NCI-H2227 (cell line): ENCODE data around the gene KICS2.
A peak's percentile ranks its signal among the peaks of the same experiment; 100 is the strongest.
"Not testable (repeated sequence)": the region's sequence is repeated elsewhere in the genome, so short reads cannot be mapped to it uniquely, and the experiment has no call there.

Experiments used
- DNase-seq: peaks from one replicate; lab custom pipeline; 2025; ENCODE audit not compliant: unreplicated experiment; lab: John Stamatoyannopoulos, UW

KICS2 gene

DNA sequence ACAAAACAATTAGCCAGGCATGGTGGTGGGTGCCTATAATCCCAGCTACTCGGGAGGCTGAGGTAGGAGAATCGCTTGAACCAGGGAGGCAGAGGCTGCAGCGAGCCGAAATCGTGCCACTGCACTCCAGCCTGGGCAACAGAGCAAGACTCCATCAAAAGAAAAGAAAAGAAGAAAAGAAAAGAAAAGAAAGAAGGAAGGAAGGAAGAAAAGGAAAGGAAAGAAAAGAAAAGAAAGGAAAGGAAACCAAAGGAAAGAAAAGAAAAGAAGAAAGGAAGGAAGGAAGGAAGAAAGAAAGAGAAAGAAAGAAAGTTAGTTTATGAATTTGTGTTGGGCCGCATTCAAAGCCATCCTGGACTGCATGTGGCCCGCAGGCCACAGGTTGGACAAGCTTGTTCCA lies 4.5 kb downstream of the KICS2 start:
- DNase-seq: not testable (repeated sequence)

DNA sequence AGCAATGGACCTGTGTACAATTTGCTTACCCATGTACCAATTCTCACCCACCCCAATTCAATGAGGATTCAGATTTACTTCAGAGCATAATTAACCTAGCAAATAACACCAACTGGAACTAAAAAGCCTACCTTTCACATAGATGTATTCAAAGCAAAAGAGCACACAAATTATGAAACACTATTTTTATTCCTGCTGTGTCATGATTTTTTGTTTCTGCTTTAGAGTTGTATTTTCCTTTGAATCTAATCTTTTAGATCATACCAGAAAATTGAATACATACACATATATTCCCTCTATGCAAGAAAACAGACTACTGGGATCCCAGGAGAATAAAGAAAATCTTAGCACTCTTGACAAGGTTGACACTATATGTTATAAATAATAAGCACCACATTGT lies 5.9 kb downstream of the KICS2 start:
- no peak for DNase-seq

DNA sequence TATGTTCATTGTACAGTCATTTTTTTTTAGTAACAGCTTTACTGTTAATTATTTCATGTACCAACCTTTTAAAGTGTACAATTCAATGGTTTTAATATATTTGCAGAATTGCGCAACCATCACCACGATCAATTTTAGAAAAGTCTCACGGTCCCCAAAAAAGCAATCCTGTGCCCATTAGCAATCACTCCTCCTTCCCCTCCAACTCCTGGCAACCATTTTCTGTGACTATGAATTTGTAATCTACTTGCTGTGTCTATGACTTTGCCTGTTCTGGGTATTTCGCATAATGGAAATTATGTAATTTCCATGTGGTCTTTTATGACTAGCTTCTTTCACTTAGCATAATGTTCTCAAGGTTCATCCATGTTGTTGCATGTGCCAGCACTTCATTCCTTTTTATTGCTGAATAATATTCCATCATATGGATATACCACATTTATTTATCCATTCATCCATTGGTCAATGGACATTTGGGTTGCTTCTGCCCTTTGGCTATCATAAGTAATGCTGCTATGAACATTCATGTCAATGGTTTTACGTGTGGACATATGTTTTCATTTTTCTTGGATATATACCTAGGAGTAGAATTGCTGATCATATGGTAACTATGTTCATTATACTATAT lies 9.9 kb downstream of the KICS2 start:
- no peak for DNase-seq

DNA sequence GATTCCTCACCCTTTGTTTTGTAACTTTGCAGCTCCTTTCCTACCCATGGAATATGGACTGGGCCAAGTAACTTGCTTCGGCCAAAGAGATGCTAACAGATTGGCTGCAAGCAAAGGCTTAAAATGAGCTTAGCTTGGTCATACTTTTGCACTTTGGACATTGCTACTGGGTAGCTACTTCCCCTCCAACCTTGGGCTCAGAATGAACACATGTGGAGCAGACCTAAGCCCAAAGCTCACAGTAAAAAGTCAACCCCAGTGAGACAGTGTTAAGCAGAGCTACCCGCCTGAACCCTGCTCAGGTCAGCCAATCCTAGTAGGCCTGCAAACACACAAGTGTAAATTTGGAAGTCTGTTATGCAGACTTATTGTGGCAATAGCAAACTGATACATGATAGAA lies 14.6 kb downstream of the KICS2 start:
- no peak for DNase-seq

DNA sequence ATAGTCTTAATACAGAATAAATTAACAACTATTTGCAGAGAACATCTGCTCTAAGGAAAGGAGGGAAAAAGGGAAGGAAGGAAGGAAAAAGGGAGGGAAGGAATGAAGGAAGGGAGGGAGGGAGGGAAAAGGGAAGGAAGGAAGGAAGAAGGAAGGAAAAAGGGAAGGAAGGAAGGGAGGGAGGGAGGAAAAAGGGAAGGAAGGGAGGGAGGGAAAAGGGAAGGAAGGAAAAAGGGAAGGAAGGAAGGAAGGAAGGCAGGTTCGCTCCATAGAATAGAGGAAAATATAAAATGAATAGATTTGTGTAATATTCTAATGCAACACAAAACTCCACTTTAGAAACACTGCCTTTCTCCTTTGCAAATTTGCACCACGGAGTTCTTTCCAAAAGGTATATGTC lies 16.6 kb downstream of the KICS2 start:
- no peak for DNase-seq

DNA sequence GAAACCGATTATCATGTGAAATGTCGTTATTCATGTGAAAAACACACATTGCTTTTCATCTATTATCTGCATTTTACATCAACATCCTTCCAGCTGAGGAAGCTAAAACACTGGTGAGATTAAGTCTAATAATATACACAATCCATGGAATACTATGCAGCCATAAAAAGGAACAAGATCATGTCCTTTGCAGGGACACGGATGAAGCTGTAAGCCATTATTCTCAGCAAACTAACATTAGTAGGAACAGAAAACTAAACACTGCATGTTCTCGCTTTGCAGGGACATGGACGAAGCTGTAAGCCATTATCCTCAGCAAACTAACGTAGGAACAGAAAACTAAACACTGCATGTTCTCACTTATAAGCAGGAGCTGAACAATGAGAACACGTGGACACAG lies 18.3 kb downstream of the KICS2 start:
- no peak for DNase-seq

DNA sequence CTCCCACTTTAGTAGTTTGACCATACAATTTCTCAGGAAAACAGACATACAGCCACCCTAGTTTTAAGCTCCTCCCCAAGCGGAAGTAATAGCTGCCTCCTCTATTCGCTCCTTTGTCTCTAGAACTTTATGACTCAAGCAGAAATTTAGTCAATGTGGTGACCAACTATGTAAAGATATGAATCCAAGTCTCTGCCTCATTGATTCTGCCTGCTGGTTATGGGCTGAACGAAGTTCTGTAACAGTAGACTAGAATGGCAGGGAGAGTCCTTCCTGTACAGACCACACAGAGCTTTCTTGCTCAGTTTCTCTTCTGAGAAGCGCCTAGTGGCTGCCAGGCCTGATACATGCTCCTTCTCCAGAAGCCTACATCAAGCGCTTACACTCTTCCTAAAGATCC lies 19.1 kb downstream of the KICS2 start:
- no peak for DNase-seq

DNA sequence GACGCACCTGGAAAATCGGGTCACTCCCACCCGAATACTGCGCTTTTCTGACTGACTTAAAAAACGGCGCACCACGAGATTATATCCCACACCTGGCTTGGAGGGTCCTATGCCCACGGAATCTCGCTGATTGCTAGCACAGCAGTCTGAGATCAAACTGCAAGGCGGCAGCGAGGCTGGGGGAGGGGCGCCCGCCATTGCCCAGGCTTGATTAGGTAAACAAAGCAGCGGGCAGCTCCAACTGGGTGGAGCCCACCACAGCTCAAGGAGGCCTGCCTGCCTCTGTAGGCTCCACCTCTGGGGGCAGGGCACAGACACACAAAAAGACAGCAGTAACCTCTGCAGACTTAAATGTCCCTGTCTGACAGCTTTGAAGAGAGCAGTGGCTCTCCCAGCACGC lies 26.3 kb downstream of the KICS2 start:
- DNase-seq: not testable (repeated sequence)

DNA sequence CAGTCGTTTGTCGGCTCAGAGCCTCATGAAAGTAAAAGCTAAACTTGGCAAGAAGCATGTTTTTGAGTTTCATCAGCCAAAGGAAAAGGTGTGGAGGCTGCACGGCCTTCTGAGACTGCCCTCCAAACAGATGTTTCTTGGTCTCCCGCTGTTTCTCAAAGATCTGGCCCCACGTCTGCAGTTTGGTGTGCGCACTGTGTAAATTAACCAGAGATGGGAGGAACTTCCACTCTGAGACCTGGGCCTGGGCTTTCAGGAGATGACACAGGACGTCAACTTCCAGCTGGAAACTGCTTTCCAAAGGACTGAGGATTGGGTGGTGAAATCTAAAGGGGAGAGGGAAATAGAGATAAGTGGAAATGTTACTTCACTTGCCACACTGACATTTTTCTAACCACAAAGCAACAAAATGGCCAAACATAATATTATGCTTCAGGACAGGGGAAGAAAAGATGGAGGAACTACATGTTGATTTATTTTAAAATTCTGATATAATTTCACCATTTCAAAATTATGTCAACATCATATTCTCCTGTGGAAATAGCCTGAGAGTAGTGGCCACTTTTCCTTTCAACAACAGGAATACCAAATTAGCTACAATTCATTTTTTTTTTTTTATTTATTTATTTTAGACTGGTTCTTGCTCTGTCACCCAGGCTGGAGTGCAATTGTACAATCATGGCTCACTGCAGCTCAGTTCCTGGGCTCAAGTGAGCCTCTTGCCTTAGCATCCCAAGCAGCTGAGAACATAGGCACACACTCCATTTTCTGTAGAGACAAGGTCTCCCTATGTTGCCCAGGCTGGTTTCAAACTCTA lies 27.6 kb downstream of the KICS2 start:
- no peak for DNase-seq

DNA sequence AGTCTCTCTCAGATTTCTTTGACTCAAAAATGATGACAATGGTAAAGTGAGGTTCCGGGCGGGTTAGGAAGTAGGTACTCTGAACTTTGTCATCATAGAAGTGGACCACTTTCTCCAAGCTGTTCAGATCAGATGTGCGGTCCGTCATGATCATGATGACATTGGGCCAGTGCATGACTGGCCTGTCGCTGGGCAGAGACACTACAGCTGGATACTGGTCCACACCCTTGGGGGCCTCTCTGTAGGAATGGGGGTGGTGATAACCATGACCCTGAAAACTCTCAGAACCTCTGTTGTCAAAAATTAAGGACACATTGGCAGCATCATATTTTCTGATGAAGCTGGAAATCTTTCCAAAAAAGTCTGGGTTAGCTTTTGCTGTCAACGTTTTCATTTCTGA lies 28.2 kb downstream of the KICS2 start:
- DNase-seq: no peak

DNA sequence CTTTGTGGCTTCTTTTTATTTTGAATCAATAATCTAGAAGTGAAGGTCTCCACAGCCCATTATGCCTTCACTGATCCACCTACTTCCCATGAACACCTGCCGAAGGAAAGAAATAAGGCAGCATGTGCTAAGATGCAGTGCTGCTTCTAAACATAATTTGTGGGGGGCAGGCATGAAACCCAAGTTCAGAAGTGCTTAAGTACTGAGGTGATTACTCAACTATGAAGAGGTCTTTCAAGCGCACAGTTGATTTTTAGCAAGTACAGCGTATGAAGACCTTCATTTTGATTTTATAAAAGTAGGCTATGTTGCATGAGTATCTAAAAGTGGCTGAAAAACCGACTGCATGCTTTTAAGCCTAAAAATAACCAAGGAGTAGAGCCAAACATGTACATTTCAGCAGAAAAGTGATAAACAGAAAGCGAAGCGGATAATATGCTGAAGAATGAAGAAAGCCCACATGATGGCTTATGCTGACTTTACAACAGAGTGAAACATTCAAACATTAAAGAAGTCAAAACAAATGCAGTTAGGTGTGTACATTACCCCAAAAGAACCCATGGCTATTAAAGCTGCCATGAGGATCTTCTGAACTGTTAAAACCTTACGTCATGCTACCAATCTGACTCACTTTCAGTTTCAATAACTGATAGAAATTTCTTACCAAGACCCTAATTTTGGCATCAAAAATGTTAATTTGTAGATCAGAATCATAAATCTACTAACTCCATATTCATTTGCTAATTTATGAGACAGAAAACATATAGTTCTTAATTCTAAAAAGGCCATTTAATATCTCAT lies 29.3 kb downstream of the KICS2 start:
- no peak for DNase-seq

DNA sequence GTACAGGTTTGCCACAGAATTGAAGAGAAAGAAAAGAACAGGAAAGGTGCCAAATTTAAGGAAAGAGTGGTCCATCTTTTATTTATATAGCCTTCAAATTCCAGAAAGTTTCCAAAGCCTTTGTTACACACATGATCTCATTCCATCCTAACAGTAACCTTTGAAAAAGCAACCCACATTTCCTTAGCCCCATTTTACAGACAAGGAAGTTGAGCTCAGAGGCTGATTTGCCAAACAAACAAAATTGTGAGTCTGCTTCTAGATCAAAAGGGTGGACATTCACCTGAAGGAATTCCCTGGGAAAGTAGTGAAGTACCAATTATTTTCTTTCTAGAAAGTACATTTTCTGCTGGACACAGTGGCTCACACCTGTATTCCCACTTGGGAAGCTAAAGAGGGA lies 32.0 kb downstream of the KICS2 start:
- no peak for DNase-seq

DNA sequence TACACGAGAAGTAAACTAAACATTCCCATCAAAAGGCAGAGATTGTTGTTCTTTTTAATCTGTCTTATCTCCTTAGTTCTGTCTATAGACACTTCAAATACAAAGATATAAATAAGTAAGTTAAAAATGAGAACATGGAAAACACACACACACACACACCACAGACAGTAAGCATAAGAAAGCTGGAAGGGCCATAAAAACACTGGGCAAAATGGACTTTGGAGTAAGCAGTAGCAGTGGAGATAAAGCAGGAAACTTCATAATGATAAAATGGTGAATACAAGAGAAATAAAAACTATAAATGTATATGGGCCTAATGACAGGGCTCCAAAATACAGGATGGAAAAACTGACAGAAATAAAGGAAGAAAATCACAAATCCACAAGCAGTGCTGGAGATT lies 32.6 kb downstream of the KICS2 start:
- no peak for DNase-seq

DNA sequence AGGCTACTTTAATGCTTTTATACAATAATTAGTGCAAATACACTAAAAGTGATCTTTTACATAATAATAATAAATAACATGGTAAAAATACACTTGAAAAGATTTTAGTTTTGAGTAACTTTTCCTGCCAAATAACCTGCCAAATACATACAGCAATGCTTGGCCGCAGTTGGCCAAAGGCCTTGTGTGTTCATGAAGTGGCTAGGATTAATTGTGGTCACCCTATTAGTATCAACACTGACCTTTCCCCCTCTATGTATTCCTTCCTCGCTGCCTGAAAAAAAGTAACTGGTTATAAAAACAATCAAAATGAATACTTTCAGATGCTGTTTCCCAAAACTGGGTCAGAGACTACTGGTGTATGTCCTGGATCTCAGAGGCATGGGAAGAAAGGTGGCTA lies 34.3 kb downstream of the KICS2 start:
- no peak for DNase-seq

DNA sequence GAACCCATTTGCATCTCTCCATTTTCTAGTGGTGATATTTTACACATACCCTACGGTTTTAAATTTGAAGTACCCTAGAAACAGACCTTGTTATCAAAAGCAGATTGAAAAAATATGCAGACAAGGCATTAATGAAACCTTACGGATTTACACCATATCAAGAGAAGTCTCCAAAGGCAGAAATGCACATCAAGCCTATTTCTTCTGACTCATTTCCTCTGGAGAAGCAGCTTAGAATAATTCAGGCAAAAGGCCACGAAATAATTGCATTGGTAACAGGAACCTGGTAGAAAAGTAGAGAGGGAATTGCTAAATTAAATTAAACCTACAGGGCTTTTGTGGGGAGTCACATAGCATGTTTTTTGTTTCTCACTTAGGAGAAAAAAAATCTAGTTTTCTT lies 34.7 kb downstream of the KICS2 start:
- no peak for DNase-seq

DNA sequence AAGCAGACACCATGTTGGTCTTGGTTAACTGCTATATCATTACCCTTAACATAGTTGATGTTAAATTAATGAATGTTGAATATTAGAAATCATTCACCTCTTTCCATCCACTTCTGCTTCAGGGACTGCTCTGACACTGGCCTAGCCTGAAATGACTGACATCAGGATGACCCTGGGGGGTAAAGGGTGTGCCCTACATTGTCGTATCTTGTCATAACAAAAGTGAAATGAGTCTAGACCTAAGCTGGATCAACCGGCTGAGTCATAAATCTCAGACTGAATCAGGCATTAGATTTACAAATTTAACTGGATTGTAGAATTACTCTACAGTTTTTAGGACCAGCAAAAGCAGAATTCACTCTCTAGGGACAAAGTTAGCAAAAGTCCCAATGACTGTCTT lies 35.3 kb downstream of the KICS2 start:
- DNase-seq: no peak

DNA sequence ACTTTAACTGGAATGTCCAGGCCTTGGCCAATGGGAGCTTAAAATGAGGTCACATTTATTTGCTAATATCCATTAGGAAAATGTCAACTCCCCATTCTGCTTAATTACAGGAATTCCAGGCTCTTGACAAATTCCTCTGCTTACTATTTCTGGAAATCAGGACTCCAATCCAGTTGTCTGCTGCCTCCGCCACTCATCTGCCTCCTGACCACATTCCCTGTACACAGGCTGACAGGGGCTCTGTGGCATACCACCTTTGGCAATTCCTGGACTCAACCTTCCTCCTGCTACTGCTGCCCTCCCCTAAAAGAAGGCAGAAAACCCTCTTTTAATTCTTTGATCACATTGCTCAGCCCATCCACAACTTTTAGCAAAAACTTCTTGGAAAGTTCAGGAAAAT lies 37.9 kb downstream of the KICS2 start:
- no peak for DNase-seq

DNA sequence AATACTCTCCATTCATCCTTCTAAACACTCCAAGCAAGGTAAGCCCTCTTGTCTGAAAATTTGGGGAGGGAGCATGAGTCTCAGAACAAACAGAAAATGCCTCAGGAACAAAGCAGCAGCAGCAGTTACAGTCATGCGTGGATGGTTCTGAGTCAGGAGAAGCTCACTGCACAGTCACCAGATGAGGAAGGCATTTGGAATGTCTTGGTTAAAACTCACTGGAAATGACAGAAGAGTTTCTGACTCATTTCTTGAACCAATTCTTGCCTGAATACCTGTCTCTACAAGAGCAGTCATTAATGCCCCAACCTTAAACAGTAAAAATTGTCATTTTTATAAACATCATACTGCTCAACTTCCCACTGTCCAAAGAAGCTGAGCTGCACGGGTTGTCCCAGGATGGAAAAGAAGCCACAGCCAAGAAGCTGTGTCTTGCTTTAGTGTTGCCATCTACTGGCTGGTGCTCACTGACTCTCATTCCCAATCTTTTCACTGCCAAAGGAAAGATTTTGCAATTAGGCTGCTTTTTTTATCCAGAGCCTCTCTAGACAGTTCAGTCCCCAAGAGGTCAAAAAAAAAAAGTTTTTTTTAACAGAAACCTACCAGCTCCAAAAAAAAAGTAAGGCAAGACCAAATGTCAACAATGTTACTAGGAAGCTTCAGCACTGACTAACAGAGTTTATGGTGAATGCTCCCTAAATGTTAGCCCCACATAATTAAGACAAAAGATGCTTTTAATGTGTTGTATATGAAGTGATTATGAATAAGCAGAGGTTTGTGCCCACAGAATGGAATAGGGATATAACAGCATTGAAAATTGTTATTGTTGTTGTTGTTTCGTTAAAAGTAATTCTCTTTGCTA lies 40.4 kb downstream of the KICS2 start:
- DNase-seq: peak; percentile 51

DNA sequence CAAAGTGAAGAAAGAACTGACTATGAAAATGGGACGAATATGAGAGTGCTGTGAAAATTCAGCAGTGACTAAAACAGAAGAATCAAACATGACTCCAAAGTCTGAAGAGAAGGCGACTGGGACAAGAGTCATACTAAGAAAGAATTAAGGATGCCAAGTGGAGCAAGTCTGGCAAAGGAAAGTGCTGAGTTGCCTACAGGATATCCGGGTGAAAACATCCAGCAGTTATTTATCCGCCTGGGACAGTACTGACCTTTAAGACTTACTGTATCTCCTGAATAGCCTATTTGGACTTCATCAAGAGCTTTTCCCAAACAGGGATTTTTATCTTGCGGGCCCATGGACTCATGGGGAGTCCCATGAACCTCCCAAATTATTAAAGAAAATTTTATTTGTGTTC lies 41.1 kb downstream of the KICS2 start:
- DNase-seq: no peak

DNA sequence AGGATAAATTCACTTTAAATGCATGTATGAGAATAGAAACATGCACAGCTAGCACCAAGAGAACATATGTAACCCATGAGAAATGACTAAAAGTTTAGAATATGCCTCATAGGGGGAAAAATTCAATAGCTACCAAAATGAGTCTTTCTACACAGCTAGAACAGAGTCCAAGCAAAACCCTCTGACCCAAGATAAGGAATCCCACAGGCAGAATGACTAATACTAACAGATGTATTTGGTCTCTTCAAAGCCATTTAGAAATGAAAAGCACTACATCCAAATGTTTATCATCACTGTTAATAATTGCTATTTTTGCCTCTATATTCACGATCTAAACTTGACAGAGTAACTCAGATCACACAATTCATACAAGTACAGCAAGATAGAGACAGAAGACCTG lies 44.0 kb downstream of the KICS2 start:
- DNase-seq: no peak

DNA sequence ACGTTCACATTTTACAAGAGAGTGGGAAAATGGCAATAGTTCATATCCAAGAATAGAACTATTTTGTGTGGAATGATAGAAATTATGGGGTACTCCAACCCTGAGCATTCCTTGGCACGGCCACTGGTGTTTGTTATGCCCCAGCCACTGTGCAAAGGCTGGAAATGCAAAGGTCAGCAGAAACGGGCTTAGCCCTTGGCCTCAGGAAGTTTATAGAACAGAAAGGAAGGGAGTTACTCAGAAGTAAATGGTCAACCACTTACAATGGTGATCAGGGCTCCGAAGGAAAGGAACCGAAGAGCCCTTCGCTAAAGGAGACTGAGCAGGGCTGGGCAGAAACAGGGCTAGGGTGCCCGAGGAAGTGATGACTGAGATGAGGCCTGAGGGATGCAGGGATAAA lies 45.1 kb downstream of the KICS2 start:
- DNase-seq: no peak
